ENCODE results near the gene AAK1. TPM values are rescaled to one million over a fixed set of nuclear protein-coding genes. Genes with fewer than 3 reads are reported as not detected.
"Not testable (repeated sequence)": the region's sequence is repeated elsewhere in the genome, so short reads cannot be mapped to it uniquely, and the experiment has no call there.

The AAK1 gene
- total RNA-seq, 1 donor from 2014 or later = 18.5 TPM

- no peak for DNase-seq (ENCODE audit: low read depth in 2 of 2)
Observed at GRCh38 chr2:69454976-69455375, 188.6 kb downstream of the AAK1 start.

DNA sequence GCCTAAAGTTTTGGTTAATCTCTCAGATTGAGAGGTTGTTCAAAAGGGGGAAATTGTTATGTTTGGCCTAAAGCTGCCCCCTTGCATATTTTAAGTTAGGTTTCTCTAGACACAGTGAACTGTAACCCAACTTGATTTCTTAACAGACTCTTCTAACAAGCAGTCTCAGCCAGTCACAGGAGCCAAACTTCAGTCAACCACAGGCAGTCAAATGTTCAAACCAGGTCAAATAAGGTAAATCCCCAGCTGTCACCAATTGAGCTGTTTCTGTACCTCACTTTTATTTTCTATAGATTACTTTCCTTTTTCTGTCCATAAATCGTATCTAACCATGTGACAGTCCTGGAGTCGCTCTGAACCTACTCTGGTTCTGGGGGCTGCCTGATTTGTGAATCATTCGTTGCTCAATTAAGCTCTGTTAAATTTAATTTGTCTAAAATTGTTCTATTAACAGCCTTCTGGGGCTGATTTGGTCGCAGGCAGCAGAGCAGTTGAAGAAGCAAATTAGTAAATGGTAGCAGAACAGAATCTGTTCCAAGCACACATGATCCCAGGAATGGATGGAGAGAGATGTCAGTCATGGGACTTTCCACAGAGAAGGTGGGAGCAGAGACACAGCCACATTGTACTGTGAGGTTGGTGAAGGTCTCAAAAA is 189.9 kb downstream of the AAK1 start:
- DNase-seq (ENCODE audit: low read depth in 2 of 2) = no peak

DNA sequence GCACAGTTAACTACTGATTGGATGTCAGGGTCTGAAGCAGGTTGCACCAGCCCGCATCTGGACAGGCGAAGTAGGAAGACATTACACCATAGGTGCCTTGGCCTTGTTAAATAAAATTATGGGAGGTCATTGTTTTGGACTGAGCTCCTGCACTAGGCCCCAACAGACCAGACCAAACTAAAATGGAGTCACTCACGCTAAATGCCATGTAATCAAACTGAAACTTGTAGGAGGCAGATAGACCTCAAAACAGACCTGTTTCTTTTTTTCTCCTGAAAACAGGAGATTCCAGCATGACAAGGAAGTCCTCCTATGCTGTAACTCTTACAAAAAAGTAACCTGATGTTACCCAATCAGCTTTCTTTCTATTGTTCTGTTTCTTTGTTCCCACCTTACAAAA is 190.9 kb downstream of the AAK1 start:
- DNase-seq (ENCODE audit: low read depth in 2 of 2) = no peak

- DNase-seq (ENCODE audit: low read depth in 2 of 2) = no peak
Observed at GRCh38 chr2:69450735-69451416, 192.7 kb downstream of the AAK1 start.

DNA sequence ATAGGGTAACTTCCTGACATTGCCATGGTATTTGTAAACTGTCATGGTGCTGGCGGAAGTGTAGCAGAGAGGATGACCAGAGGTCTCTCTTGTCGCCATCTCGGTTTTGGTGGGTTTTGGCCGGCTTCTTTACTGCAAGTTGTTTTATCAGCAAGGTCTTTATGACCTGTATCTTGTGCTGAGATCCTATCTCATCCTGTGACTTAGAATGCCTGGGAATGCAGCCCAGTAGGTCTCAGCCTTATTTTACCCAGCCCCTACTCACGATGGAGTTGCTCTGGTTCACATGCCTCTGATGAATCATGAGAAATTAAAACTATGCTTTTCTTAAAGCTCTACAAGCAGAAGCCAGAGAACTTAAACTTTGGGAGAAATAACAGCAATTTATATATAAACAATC is 193.6 kb downstream of the AAK1 start:
- DNase-seq (ENCODE audit: low read depth in 2 of 2) = no peak

- DNase-seq (ENCODE audit: low read depth in 2 of 2) = not testable (repeated sequence)
Observed at GRCh38 chr2:69443673-69444072, 199.9 kb downstream of the AAK1 start.

DNA sequence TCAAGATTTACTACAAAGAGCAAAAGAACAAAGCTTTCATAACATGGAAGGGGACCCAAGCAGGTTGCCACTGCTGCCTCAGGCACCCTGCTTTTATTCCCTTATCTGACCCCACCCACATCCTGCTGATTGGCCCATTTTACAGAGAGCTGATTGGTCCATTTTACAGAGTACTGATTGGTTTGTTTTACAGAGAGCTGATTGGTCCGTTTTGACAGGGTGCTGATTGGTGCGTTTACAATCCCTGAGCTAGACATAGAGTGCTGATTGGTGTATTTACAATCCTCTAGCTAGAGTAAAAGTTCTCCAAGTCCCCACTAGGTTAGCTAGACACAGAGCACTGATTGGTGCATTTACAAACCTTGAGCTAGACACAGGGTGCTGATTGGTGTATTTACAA is 204.0 kb downstream of the AAK1 start:
- DNase-seq (ENCODE audit: low read depth in 2 of 2) = not testable (repeated sequence)

GRCh38 chr2:69438580-69438979 is 205.0 kb downstream of the AAK1 start:
- DNase-seq (ENCODE audit: low read depth in 2 of 2) = no peak

DNA sequence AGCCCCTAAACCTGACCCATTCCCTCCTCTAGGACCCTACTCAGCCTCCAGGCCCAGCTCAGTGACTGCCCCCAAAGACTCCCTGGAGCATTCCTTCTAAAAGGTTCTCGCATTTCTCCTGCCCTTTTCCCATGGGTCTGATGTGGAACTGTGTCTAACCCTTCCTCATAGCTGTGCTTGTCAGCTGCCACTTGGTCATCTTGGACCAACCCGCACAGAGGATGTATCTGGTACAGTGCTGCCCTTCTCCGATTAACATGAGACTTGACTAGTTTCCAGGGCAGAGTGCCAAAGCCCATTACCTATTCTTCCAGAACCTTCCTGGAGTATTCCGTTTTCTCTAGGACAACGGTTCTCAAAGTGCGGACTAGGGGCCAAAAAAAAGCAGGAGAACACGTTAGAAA is 205.8 kb downstream of the AAK1 start:
- DNase-seq (ENCODE audit: low read depth in 2 of 2) = peak in 1 of 2 donors; percentile 50

DNA sequence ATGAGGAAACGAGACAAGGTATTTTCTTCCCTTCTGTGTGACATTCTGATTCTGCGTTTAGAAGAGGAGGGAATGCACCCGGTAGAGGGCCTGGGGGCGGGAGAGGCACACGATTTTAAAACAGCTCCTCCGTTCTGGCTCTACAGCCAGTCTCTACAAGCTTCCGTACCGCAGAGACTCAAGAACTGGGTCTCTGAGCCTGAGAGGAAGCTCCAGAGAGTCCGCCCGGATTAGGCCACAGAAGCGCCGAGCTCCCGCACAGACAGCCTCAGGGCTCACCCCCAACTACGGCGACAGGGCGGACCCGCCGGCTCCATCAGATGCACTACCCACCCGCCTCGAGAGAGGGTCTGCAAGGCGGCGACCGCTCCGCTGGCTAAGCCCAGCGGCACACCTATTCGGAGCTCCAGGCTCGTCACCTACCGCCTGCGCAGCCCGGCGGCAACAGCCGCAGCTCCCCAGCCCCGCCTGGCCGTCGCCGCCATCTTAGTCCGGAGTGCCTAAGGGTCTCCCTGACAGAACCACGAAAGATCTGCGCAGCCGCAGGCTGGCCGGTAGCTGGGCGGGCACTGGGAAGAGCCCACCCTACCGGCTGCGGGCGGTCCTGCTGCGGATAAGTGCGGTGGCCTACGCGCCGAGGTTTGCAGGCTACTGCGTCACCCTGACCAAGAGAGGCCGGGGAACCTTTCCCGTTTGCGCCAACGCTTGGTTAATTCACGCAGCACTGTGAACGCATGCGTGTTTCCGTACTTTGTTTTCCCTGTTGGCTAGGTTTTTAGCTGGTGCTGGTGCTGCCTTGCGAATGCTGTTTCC is 206.4 kb downstream of the AAK1 start, which contains the start of gene NFU1:
Gene NFU1, minus strand, starts transcription at position 498 of the 813 bp plus-strand sequence. Its CDS starts 13 bp downstream, at position 485.
- DNase-seq (ENCODE audit: low read depth in 2 of 2) = peak; percentile 98

DNA sequence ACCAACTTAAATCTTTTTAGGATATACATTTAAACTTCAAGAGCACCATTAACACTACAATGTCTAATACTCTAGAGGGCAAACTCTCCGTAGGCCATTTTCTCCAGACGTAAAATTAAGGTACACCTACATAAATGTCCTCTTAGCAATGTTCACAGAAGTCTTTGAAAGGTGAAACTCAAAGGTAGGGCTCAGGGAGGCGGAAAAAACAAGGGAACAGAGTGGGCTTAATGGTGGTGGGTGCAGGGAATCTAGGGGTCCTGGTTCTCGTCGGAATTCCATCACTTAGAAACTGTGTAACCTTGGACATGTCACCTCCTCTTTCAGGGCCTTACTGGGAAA is 207.0 kb downstream of the AAK1 start:
- DNase-seq (ENCODE audit: low read depth in 2 of 2) = peak in 1 of 2 donors; percentile 13

GRCh38 chr2:69434753-69435152 is 208.8 kb downstream of the AAK1 start:
- DNase-seq (ENCODE audit: low read depth in 2 of 2) = no peak

DNA sequence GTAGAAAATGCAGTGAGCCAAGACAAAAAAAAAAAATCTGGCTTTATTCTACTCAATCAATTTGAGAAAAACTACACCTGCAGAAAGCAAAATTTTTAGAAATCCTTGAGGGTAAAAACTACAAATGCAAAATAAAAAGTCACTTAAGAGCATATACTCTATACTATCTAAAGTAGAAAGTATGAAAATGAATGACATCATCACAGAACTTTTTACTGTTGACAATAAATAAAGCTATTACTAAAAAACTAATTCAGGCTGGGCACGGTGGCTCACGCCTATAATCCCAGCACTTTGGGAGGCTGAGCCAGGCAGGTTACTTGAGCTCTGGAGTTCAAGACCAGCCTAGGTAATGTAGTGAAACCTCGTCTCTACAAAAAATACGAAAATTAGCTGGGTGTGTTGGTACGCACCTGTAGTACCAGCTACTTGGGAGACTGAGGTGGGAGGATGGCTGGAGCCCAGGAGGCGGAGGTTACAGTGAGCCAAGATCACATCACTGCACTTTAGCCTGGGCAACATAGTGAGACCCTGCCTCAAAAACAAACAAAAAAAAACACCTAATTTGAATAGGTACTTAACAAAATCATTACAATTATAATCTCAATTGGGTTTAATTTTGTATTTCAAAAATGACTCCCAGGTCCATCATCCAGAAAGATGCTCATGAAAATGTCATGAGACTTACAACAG is 213.9 kb downstream of the AAK1 start:
- DNase-seq (ENCODE audit: low read depth in 2 of 2) = no peak

DNA sequence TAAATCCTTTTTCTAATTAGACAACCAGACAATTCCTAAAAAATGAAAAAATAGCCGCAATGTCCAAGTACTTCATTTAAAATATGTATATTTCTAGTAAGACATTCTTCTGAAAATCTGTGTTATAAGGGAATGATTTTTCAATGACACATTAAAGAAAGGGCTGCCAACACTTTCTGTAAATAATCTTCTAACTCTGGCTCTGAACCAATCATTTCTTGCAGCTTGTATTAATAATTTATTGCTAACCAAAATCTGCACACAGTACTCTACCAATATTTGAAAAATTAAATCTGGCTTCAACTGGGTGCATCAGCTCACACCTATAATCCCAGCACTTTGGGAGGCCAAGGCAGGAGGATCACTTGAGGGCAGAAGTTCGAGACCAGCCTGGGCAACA is 214.6 kb downstream of the AAK1 start:
- DNase-seq (ENCODE audit: low read depth in 2 of 2) = no peak

- no peak for DNase-seq (ENCODE audit: low read depth in 2 of 2)
Observed at GRCh38 chr2:69424419-69424818, 219.1 kb downstream of the AAK1 start.

DNA sequence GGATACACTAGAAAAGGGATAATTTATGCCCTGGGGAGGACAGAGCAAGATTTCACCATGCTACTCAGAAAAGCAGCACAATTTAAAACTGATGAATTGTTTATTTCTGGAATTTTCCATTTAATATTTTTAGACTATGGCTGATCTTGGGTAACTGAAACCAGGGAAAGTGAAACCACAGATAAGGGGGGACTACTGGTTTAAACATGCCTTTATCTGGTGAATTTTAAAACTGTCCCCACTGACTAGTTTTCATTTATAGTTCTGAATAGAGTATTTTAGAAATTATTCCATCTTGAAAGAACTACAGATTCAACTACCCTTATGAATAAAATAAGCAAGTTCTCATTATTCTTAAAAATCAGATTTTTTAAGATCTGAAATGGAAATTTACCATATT is 221.3 kb downstream of the AAK1 start:
- DNase-seq (ENCODE audit: low read depth in 2 of 2) = no peak

- not testable (repeated sequence) for DNase-seq (ENCODE audit: low read depth in 2 of 2)
Observed at GRCh38 chr2:69419111-69419510, 224.4 kb downstream of the AAK1 start.

DNA sequence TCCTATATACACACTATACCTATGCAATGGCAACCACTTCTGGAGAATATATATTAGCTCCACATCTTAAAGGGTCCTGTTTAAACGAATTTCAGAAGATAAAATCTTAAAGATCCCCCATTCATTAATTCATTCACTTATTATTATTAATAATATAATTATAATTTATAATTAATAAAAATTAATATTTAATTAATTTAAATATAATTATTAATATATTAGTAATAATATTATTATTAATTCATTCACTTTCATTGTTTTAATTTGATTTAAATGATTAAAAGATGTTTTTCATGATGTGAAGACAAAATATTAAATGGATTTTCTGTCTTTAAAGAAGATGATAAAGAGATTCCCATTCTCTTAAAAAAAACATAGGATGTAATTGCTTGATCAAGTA is 227.4 kb downstream of the AAK1 start:
- no peak for DNase-seq (ENCODE audit: low read depth in 2 of 2)
